KMS-11 (cell line): ENCODE measurements around the gene CDX1.

Experiments used
- H2AFZ ChIP-seq: fragments of 200-600 bp; sonication (generic); 2 replicates; pipeline ENCODE4 v1.6.1; 2016; ENCODE audit warnings: antibody characterized with exemption, mixed run types, low read depth
- H3K27ac ChIP-seq: fragments of 200-600 bp; sonication (generic); 2 replicates; pipeline ENCODE4 v1.6.1; 2016; ENCODE audit warnings: mild to moderate bottlenecking, mixed run types
- H3K27me3 ChIP-seq: fragments of 200-600 bp; sonication (generic); 2 replicates; pipeline ENCODE4 v1.6.1; 2017; ENCODE audit warnings: mild to moderate bottlenecking, low read depth, mixed run types, moderate library complexity; ENCODE audit not compliant: insufficient read depth
- H3K36me3 ChIP-seq: fragments of 200-600 bp; sonication (generic); 2 replicates; pipeline ENCODE4 v1.6.1; 2017; ENCODE audit warnings: mild to moderate bottlenecking, mixed run types; ENCODE audit not compliant: insufficient read depth
- H3K4me1 ChIP-seq: fragments of 200-600 bp; sonication (generic); 2 replicates; pipeline ENCODE4 v1.6.1; 2016; ENCODE audit warnings: mild to moderate bottlenecking, low read depth, mixed run types; ENCODE audit not compliant: poor library complexity, severe bottlenecking
- H3K4me2 ChIP-seq: fragments of 200-600 bp; sonication (generic); 2 replicates; pipeline ENCODE4 v1.7.0; 2016; ENCODE audit warnings: mild to moderate bottlenecking, mixed run types
- H3K4me3 ChIP-seq: fragments of 200-600 bp; sonication (generic); IDR thresholded peaks from 2 replicates; pipeline ENCODE4 v1.6.1; 2017; ENCODE audit warnings: low read depth, low read length, mixed read lengths; ENCODE audit not compliant: insufficient read depth
- H3K79me2 ChIP-seq: fragments of 200-600 bp; sonication (generic); 2 replicates; pipeline ENCODE4 v1.6.1; 2016; ENCODE audit warnings: low read depth, mixed run types; ENCODE audit not compliant: insufficient read depth
- H3K9ac ChIP-seq: fragments of 200-600 bp; sonication (generic); 2 replicates; pipeline ENCODE4 v1.6.1; 2016; ENCODE audit warnings: mild to moderate bottlenecking, mixed run types
- H4K20me1 ChIP-seq: fragments of 200-600 bp; sonication (generic); 2 replicates; pipeline ENCODE4 v1.6.1; 2016; ENCODE audit warnings: mild to moderate bottlenecking, mixed run types; ENCODE audit not compliant: insufficient read depth
- TF ChIP-seq, protein P1 (sequence below): fragments of 200-600 bp; sonication (generic); conservative IDR thresholded peaks from 2 replicates; pipeline ENCODE4 v1.6.1; 2017; ENCODE audit warnings: low read depth, mild to moderate bottlenecking, antibody characterized with exemption, low read length, moderate library complexity, mixed read lengths

The CDX1 gene

DNA sequence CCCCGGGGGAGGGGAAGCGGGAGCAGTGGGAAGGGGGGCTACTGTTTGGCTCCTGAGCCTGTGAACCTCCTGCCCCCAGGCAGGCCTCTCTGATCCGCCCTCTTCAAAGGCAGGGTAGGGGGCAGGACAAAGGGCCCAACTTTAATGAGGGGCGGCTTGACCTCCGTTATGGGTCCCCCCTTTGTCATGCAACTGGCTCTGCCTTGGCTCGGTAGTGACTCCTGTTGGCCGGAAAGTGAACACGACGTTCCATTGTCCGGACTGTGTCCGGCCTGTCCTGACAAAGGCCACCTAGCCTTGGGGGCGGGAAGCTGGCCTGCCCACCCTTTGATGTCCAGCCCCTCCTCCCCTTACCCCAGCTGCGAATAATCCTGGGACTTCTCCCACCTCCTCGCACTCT lies 1.3 kb downstream of the CDX1 start:
- Histone ChIP-seq H3K79me2 (no peaks in the 10 kb centered on the region), H3K36me3 (no peaks in the 10 kb centered on the region), H2AFZ (no peak overlapping the region), H3K27me3 (no peaks in the 10 kb centered on the region), H3K4me3 (no peak overlapping the region), H3K27ac (no peak overlapping the region), H3K4me1 (peaks cover 14% of the 10 kb centered on the region), H4K20me1 (no peaks in the 10 kb centered on the region), H3K9ac (no peak overlapping the region), H3K4me2 (no peak overlapping the region)
- TF ChIP-seq, protein P1, sequence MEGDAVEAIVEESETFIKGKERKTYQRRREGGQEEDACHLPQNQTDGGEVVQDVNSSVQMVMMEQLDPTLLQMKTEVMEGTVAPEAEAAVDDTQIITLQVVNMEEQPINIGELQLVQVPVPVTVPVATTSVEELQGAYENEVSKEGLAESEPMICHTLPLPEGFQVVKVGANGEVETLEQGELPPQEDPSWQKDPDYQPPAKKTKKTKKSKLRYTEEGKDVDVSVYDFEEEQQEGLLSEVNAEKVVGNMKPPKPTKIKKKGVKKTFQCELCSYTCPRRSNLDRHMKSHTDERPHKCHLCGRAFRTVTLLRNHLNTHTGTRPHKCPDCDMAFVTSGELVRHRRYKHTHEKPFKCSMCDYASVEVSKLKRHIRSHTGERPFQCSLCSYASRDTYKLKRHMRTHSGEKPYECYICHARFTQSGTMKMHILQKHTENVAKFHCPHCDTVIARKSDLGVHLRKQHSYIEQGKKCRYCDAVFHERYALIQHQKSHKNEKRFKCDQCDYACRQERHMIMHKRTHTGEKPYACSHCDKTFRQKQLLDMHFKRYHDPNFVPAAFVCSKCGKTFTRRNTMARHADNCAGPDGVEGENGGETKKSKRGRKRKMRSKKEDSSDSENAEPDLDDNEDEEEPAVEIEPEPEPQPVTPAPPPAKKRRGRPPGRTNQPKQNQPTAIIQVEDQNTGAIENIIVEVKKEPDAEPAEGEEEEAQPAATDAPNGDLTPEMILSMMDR: 0 out of 2 replicates have a peak, but pooled peaks have one; percentile 17

DNA sequence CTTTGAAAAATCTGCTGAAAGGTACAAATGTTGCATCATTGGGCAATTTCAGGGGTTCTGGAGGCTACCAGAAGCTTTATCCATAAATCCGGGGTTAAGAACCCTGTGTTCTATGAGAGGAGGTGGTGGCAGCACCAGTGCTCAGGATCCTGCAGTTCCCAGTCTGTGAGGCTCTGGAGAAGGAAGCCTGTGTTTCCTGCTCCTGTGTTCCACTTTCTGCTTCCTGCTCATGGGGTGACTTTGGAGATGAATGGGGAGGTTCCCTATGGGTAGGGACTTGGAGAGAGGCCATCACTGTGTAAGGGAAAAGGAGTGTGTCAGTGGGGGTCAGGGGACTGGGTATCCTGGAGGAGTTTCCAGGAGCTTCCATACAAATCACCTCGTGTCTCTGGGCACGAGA lies 2.3 kb downstream of the CDX1 start:
- H3K27me3 ChIP-seq: no peaks in the 10 kb centered on the region

DNA sequence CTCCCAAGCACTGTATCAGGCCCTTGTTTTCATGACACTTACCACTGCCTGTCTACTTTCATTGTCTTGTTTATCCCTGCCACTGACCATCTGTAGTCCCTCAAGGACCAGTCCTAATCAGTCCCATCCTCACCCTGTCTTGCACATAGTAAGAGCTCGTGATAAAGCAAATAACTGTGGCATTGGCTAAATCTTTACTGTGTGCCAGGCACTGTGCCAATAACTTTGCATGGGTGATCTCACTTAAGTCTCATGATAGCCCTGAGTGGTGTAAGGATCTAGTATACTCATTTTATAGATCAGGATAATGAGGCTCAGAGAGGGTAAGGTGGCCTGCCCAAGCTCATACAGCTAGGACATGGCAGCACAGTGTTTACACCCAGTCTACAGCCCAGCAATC lies 5.6 kb downstream of the CDX1 start:
- H3K4me2 ChIP-seq: no peak overlapping the region
- no peak overlapping the region for H3K9ac ChIP-seq
- H3K27ac ChIP-seq: no peak overlapping the region
- TF ChIP-seq, protein P1: no peak
- H2AFZ ChIP-seq: no peak overlapping the region
- H3K4me3 ChIP-seq: no peak overlapping the region
- H3K4me1 ChIP-seq: peaks cover 14% of the 10 kb centered on the region
- H3K79me2 ChIP-seq: no peaks in the 10 kb centered on the region
- H3K36me3 ChIP-seq: no peaks in the 10 kb centered on the region
- H4K20me1 ChIP-seq: no peaks in the 10 kb centered on the region
- H3K27me3 ChIP-seq: no peaks in the 10 kb centered on the region

More for the DNA sequence above, 2.3 kb downstream of the CDX1 start:
- Histone ChIP-seq H3K27ac (no peak overlapping the region), H3K4me1 (peaks cover 14% of the 10 kb centered on the region), H3K4me3 (no peak overlapping the region), H3K79me2 (no peaks in the 10 kb centered on the region), H2AFZ (no peak overlapping the region), H3K9ac (no peak overlapping the region), H4K20me1 (no peaks in the 10 kb centered on the region), H3K4me2 (no peak overlapping the region), H3K36me3 (no peaks in the 10 kb centered on the region)
- TF ChIP-seq, protein P1: no peak

DNA sequence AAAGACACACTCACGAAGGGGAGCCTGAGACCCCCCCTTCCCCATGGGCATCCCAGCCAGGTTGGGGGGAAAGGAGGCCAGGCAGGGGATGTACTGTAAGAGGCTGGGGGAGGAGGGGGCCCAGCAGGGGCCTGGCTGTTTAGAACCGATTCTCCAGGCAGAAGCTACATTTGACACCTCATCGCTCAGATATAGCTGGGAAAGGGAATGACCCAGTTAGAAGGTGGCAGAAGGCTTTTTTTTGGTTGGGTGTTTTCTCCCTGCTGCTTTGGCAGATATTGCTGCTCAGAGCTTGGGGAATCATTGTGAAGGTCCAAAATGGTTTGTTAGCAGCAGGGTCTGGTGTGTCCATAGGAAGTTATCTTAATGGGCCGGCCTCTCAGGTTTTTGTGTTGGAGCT lies 6.0 kb downstream of the CDX1 start:
- H3K9ac ChIP-seq: no peak overlapping the region
- H3K27me3 ChIP-seq: no peaks in the 10 kb centered on the region
- H3K4me2 ChIP-seq: no peak overlapping the region

More for the DNA sequence above, 6.0 kb downstream of the CDX1 start:
- no peak overlapping the region for H3K27ac ChIP-seq
- H2AFZ ChIP-seq: no peak overlapping the region
- peaks cover 14% of the 10 kb centered on the region for H3K4me1 ChIP-seq
- H3K4me3 ChIP-seq: no peak overlapping the region
- H3K36me3 ChIP-seq: no peaks in the 10 kb centered on the region
- no peaks in the 10 kb centered on the region for H3K79me2 ChIP-seq
- TF ChIP-seq, protein P1: no peak
- H4K20me1 ChIP-seq: no peaks in the 10 kb centered on the region
